HFFc6 (cell line): ENCODE data around the gene MRTFB. TPM values are rescaled to one million over a fixed set of nuclear protein-coding genes. Genes with fewer than 3 reads are reported as not detected.

Experiments
- DNase-seq: peaks from one replicate; pipeline ENCODE4 v3.0.0-alpha.2; 2018
- H3K27ac Mint-ChIP-seq: 2 replicates; pipeline ENCODE4 v1.8.0; 2020; ENCODE audit warnings: mild to moderate bottlenecking, mixed read lengths
- H3K27me3 Mint-ChIP-seq: 2 replicates; pipeline ENCODE4 v1.8.0; 2021; ENCODE audit warnings: mild to moderate bottlenecking, moderate library complexity, mixed read lengths; ENCODE audit not compliant: insufficient read depth
- H3K36me3 Mint-ChIP-seq: 2 replicates; pipeline ENCODE4 v1.8.0; 2021; ENCODE audit warnings: low read depth, mixed read lengths
- H3K4me1 Mint-ChIP-seq: 2 replicates; pipeline ENCODE4 v1.8.0; 2020; ENCODE audit warnings: low read depth, mixed read lengths
- H3K4me3 Mint-ChIP-seq: 2 replicates; pipeline ENCODE4 v1.8.0; 2020; ENCODE audit warnings: mild to moderate bottlenecking, moderate library complexity, mixed read lengths
- H3K9me3 Mint-ChIP-seq: 2 replicates; pipeline ENCODE4 v1.8.0; 2020; ENCODE audit warnings: mild to moderate bottlenecking, mixed read lengths
- total RNA-seq, 6 experiments: library from RNA; stranded (reverse); fragmentation: NEBNext Ultra II Directional; extraction: Animal tissue kit (Norgen Biotek cat#: 25700); gene quantifications; 2 replicates in 1 of 6; 3 replicates in 5 of 6; pipeline ENCODE4 v1.2.3, GENCODE V29; 2021
- TF ChIP-seq, protein P1 (sequence below): fragments of 200-600 bp; sonication (generic); IDR thresholded peaks from 2 replicates; pipeline ENCODE4 v1.5.0; 2021; ENCODE audit warnings: antibody characterized with exemption, mild to moderate bottlenecking

Gene MRTFB
- total RNA-seq, 6 experiments from 2014 or later = 10.3 to 16.9 (median 14.0) TPM

DNA sequence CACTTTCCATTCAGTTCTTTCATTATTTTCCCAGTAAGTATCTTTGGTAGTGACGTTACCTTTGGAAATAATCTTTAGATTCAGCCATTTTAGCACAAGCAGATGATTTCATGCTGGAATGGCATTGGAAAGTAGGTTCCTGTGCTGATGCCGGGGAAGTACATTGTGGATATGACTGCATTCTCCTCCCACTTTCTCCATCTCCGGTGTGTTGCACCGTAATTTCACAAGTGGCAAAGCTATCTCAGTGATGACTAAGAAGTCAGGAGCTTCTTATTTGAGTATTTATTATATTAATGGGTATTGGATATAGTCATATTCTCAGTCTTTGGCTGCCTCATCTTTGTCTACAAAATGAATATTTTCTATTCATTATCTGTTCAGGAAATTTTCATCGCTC, 69.8 kb downstream of the MRTFB start:
- Mint-ChIP-seq H3K4me1 (no peaks in the 10 kb centered on the region), H3K27me3 (no peaks in the 10 kb centered on the region), H3K36me3 (peaks cover 10% of the 10 kb centered on the region; the same call in 1 of the 2 replicates), H3K4me3 (no peak overlapping the region), H3K9me3 (no peaks in the 10 kb centered on the region), H3K27ac (no peak overlapping the region)
- DNase-seq = no peak
- TF ChIP-seq, protein P1, sequence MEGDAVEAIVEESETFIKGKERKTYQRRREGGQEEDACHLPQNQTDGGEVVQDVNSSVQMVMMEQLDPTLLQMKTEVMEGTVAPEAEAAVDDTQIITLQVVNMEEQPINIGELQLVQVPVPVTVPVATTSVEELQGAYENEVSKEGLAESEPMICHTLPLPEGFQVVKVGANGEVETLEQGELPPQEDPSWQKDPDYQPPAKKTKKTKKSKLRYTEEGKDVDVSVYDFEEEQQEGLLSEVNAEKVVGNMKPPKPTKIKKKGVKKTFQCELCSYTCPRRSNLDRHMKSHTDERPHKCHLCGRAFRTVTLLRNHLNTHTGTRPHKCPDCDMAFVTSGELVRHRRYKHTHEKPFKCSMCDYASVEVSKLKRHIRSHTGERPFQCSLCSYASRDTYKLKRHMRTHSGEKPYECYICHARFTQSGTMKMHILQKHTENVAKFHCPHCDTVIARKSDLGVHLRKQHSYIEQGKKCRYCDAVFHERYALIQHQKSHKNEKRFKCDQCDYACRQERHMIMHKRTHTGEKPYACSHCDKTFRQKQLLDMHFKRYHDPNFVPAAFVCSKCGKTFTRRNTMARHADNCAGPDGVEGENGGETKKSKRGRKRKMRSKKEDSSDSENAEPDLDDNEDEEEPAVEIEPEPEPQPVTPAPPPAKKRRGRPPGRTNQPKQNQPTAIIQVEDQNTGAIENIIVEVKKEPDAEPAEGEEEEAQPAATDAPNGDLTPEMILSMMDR = no peak

DNA sequence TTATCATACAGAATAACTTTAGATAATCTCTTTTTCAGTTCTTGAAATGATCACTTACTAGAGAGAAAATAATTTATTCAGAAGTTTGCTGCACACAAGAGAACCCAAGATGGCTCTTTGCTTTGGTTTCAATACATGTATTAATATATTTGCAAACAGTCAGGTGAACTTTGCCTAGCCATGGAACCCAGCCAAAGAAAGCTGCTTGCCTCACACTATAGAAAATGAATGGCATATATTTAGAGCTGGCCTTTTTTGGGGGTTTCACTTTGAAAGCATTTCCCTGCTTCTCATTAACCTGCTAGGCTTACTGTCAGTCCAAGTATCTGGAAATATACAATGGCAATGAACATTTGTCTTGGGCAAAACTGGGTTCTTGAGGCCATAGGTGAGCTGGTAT, 75.3 kb downstream of the MRTFB start:
- H3K27ac Mint-ChIP-seq = no peak overlapping the region
- no peaks in the 10 kb centered on the region for H3K9me3 Mint-ChIP-seq
- peaks cover 11% of the 10 kb centered on the region for H3K4me1 Mint-ChIP-seq
- TF ChIP-seq, protein P1 = no peak
- no peak overlapping the region for H3K4me3 Mint-ChIP-seq
- H3K36me3 Mint-ChIP-seq = no peaks in the 10 kb centered on the region
- H3K27me3 Mint-ChIP-seq = no peaks in the 10 kb centered on the region
- no peak for DNase-seq

DNA sequence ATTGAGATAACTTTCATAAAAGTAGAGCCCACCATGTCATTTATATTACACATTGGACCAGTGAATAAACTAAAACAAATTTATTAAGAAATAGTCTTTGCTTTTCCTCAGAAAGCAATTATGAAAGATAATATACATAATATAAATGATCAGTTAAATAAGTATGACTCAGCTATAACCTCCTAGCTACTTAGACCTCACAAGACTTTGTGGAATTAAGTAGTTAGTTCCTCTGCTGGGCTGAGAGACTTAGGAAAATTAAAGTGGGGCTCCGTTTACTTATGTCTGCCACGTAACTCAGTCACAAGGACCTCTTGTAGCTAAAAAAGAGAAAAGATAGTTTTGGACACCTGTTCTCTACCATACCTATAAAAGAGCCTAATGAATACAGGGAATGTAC, 76.9 kb downstream of the MRTFB start:
- TF ChIP-seq, protein P1 = no peak
- Mint-ChIP-seq H3K4me3 (no peak overlapping the region), H3K27ac (no peak overlapping the region), H3K36me3 (no peaks in the 10 kb centered on the region), H3K9me3 (no peaks in the 10 kb centered on the region), H3K27me3 (no peaks in the 10 kb centered on the region), H3K4me1 (peaks cover 14% of the 10 kb centered on the region)
- DNase-seq = no peak

DNA sequence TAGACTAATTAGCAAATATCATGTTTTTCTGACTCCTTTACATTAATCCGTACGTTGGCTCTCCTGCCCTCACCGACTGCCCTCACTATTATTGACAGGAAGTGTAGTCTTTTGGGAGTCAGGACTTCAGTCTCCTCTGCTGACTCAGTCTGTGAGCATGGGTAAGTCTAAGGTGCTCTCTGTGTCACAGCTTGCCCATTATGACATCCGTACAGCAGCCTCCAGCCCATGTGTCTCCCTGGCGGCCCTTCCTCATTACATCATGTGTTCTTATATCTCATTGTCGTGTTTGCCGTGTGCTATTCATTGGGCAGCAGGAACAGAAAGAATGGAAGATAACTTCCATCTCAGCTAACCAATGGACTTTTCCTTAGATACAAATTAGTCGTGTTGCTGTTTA, 77.5 kb downstream of the MRTFB start:
- TF ChIP-seq, protein P1 = no peak
- Mint-ChIP-seq H3K4me3 (no peak overlapping the region), H3K4me1 (peaks cover 14% of the 10 kb centered on the region), H3K27me3 (no peaks in the 10 kb centered on the region), H3K36me3 (no peaks in the 10 kb centered on the region), H3K9me3 (no peaks in the 10 kb centered on the region), H3K27ac (no peak overlapping the region)
- no peak for DNase-seq

DNA sequence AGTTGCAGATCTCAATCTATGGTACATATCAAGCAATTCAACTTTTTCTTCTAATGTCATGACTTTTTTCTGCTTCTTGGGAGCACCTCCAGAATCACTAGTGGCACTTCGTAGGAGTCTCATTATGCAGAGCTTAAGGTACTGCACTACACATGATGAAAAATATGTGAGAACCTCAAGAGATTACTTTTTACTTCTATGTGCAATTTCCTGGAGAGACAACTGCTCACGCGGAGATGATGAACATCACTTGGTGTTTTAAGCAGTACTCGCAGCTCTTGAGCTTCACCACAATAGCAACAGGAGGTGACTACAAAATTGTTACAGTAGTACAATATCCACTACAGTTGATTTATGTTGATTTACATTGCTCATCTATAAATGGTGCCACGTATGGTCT, 79.7 kb downstream of the MRTFB start:
- no peak overlapping the region for H3K4me3 Mint-ChIP-seq
- H3K27ac Mint-ChIP-seq = no peak overlapping the region
- peaks cover 14% of the 10 kb centered on the region for H3K4me1 Mint-ChIP-seq

More for the DNA sequence above, 79.7 kb downstream of the MRTFB start:
- H3K27me3 Mint-ChIP-seq = no peaks in the 10 kb centered on the region
- TF ChIP-seq, protein P1 = no peak
- no peaks in the 10 kb centered on the region for H3K9me3 Mint-ChIP-seq
- H3K36me3 Mint-ChIP-seq = no peaks in the 10 kb centered on the region
- DNase-seq = no peak
